Smooth muscle cell (in vitro differentiated cells): ENCODE results near the gene ETV3L. TPM values are rescaled to one million over a fixed set of nuclear protein-coding genes. Genes with fewer than 3 reads are reported as not detected.

Experiments
- DNase-seq: peaks from one replicate; lab custom pipeline; 2025; ENCODE audit not compliant: unreplicated experiment; lab: John Stamatoyannopoulos, UW
- H2AFZ ChIP-seq: fragments of 200-600 bp; sonication (generic); 2 replicates; pipeline ENCODE4 v1.6.0; 2016; ENCODE audit warnings: antibody characterized with exemption, low read depth, mild to moderate bottlenecking
- H3F3A ChIP-seq: fragments of 200-600 bp; sonication (generic); 2 replicates; pipeline ENCODE4 v1.6.0; 2017; ENCODE audit warnings: antibody characterized with exemption, low read depth
- H3K27ac ChIP-seq: fragments of 200-600 bp; sonication (generic); 2 replicates; pipeline ENCODE4 v1.5.1; 2016; ENCODE audit warnings: low read depth, mild to moderate bottlenecking
- H3K27me3 ChIP-seq: fragments of 200-600 bp; sonication (generic); 2 replicates; pipeline ENCODE4 v1.6.1; 2016; ENCODE audit warnings: low read depth, mild to moderate bottlenecking
- H3K36me3 ChIP-seq: fragments of 200-600 bp; sonication (generic); 2 replicates; pipeline ENCODE4 v1.5.1; 2016; ENCODE audit warnings: low read depth
- H3K4me1 ChIP-seq: fragments of 200-600 bp; sonication (generic); 2 replicates; pipeline ENCODE4 v1.5.1; 2016; ENCODE audit warnings: low read depth
- H3K4me2 ChIP-seq: fragments of 200-600 bp; sonication (generic); 2 replicates; pipeline ENCODE4 v1.6.0; 2016; ENCODE audit warnings: mild to moderate bottlenecking
- H3K4me3 ChIP-seq: fragments of 200-600 bp; sonication (generic); 2 replicates; pipeline ENCODE4 v1.5.1; 2016; ENCODE audit warnings: mild to moderate bottlenecking
- H3K79me2 ChIP-seq: fragments of 200-600 bp; sonication (generic); 2 replicates; pipeline ENCODE4 v1.6.0; 2016; ENCODE audit warnings: low read depth, mild to moderate bottlenecking
- H3K9ac ChIP-seq: fragments of 200-600 bp; sonication (generic); 2 replicates; pipeline ENCODE4 v1.6.0; 2016; ENCODE audit warnings: low read depth
- H3K9me3 ChIP-seq: fragments of 200-600 bp; sonication (generic); replicated peaks from 2 replicates; pipeline ENCODE4 v1.5.1; 2016; ENCODE audit warnings: low read depth
- H4K20me1 ChIP-seq: fragments of 200-600 bp; sonication (generic); 2 replicates; pipeline ENCODE4 v1.6.0; 2016; ENCODE audit warnings: low read depth
- WGBS: methylation state at CpG from one replicate; pipeline ENCODE4 v1.1.7; 2016; ENCODE audit warnings: low lambda C conversion rate; 5-methylcytosine and 5-hydroxymethylcytosine counted together
- polyA plus RNA-seq: library from polyadenylated mRNA; unstranded; fragments of >200 nt; fragmentation: Nextera tagmentation; extraction: Ambion mirVana; gene quantifications from 2 replicates; pipeline ENCODE4 v1.2.1, GENCODE V29; 2016
- total RNA-seq: library from RNA; depleted of rRNA; stranded (reverse); fragments of >200 nt; gene quantifications from 2 replicates; pipeline ENCODE4 v1.2.3, GENCODE V29; 2014
- TF ChIP-seq, protein P1 (sequence below): fragments of 200-600 bp; sonication (generic); IDR thresholded peaks from 2 replicates; pipeline ENCODE4 v1.5.1; 2017; ENCODE audit warnings: borderline replicate concordance, mild to moderate bottlenecking, antibody characterized with exemption; ENCODE audit not compliant: insufficient read depth, poor library complexity, severe bottlenecking

Gene ETV3L
- total and polyA plus RNA-seq, 2 experiments from 2014 or later, result not detected

DNA sequence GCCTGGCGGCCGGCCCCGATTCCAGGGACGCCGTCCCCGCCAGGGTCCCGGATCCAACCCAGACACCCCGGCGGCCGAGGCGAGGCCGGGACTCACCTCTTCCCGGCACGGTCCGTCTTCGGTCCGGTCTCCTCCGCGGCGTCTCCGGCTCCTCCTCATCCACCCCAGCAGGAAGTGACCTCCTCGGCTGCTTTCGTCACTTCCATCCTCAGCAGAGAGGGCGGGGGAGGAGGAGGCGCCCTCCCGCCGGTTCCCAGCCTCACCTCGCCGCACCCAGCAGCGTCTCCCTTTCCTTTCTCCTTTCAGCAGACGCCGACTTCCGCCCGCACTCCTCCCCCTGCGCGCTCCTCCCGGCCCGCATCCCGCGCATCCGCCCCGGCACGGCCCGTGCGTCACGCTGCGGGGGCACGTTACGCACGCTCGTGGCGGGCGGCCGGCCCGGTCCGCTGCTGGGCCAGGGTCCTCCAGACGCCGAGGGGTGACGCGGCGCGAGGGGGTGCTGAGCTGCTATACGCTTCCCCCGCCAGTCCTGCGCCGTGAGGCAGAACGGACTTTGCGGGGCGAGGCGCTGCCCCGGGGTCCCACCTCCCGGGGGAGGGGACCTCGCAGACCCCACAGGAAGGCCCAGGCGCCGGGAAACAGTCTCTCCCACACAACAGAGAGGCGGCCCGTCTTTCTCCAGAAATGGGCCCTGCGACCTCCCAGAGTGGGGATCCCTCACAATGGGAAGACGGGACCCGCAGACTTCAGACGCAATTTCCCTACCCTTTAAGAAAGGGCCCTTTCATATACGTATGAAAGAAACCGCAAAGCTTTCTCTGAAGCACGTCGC, 38.8 kb upstream of the ETV3L start, which contains the start of gene ETV3:
Gene ETV3, minus strand, starts transcription at position 176 of the 832 bp plus-strand sequence. CDS start 2,043 bp downstream, outside the sequence.
- Histone ChIP-seq H3K36me3 (peaks cover 10% of the 10 kb centered on the region), H3K9ac (peak within 1 kb of the TSS; percentile 99), H3K27me3 (no peaks in the 10 kb centered on the region), H3K4me2 (peak within 1 kb of the TSS; percentile 91), H3K79me2 (peaks cover 44% of the 10 kb centered on the region), H2AFZ (peak within 1 kb of the TSS; percentile 84), H3K27ac (peak within 1 kb of the TSS; percentile 99), H3K4me3 (peak within 1 kb of the TSS; percentile 100), H3F3A (peaks cover 49% of the 10 kb centered on the region), H3K9me3 (no peaks in the 10 kb centered on the region), H3K4me1 (peaks cover 21% of the 10 kb centered on the region), H4K20me1 (peaks cover 45% of the 10 kb centered on the region)
- TF ChIP-seq, protein P1, sequence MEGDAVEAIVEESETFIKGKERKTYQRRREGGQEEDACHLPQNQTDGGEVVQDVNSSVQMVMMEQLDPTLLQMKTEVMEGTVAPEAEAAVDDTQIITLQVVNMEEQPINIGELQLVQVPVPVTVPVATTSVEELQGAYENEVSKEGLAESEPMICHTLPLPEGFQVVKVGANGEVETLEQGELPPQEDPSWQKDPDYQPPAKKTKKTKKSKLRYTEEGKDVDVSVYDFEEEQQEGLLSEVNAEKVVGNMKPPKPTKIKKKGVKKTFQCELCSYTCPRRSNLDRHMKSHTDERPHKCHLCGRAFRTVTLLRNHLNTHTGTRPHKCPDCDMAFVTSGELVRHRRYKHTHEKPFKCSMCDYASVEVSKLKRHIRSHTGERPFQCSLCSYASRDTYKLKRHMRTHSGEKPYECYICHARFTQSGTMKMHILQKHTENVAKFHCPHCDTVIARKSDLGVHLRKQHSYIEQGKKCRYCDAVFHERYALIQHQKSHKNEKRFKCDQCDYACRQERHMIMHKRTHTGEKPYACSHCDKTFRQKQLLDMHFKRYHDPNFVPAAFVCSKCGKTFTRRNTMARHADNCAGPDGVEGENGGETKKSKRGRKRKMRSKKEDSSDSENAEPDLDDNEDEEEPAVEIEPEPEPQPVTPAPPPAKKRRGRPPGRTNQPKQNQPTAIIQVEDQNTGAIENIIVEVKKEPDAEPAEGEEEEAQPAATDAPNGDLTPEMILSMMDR, result peak; percentile 2
- DNase-seq, result peak; percentile 54
- WGBS, result 1% methylated on average over 69 of the region's 85 CpGs

DNA sequence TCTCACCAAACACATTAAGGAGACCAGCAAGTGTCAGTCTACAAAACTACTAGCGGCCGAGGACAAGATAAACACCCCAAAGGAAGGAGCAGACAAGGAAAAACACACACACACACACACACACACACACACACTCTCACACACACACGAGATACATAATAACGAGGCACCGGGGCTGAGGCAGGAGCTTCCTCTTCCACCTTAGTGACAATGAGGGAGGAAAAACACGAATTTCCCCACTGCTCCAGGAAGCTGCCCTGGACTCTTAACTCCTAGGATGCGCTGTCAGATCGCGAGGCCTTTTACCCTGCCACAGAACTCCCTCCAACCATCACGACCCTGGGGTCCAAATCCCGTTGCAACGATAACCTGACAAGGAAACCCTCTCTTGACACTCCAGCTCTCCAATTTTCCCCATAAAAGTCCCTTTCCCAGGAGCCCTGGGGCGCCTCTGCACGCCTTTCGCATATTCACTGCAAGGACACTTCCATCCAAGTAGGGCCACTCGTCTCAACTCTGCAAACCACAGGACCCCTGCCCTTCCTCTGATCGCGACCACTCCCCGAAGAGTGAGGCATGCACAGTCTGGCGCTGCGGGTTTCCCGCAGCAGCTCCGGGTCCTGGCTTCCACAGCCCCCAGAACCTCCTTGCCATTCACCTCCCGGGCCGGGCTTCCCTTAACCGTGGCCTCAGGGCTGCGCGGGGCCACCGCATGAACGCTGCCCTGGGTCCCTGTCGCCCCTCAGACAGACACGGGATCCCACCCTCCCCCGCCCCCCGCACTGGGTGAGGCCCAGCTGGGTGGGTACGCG, 38.0 kb upstream of the ETV3L start:
- Histone ChIP-seq H3K9me3 (no peaks in the 10 kb centered on the region), H3K9ac (peak overlapping the region; percentile 99), H3K4me3 (peak overlapping the region; percentile 100), H3F3A (peaks cover 52% of the 10 kb centered on the region), H4K20me1 (peaks cover 53% of the 10 kb centered on the region), H3K27me3 (no peaks in the 10 kb centered on the region), H3K4me2 (peak overlapping the region; percentile 91), H2AFZ (no peak overlapping the region), H3K27ac (peak overlapping the region; percentile 99), H3K4me1 (peaks cover 21% of the 10 kb centered on the region), H3K79me2 (peaks cover 45% of the 10 kb centered on the region), H3K36me3 (peaks cover 12% of the 10 kb centered on the region)
- under 1% methylated on average over 33 of the region's 36 CpGs for WGBS
- DNase-seq, result no peak
- TF ChIP-seq, protein P1, result no peak

DNA sequence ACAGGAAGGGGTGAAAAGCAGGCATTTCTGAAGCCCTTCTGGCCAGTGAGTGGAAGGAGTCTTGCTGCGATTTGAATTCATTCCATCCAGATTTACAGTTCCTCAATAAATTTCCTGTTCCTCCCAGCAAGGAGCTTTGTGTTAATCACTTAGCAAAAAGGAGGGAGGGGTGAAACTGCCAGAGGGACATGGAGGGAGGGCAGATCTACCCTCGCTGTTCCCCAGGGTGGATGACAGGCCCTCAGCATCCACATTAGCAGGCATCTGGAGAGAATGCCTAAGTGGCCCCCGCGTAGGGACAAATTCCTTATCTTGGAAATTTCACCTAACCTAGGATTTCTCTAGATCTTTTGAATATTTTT, 37.4 kb upstream of the ETV3L start:
- Histone ChIP-seq H3F3A (peaks cover 52% of the 10 kb centered on the region), H2AFZ (no peak overlapping the region), H3K36me3 (peaks cover 12% of the 10 kb centered on the region), H3K27me3 (no peaks in the 10 kb centered on the region), H3K9ac (peak overlapping the region; percentile 99), H3K9me3 (no peaks in the 10 kb centered on the region), H3K4me3 (peak overlapping the region; percentile 100), H3K27ac (peak overlapping the region; percentile 99), H3K4me2 (peak overlapping the region; percentile 91), H4K20me1 (peaks cover 59% of the 10 kb centered on the region), H3K4me1 (peaks cover 21% of the 10 kb centered on the region), H3K79me2 (peaks cover 45% of the 10 kb centered on the region)
- DNase-seq, result no peak
- TF ChIP-seq, protein P1, result no peak
- 4% methylated on average over 4 of the region's 4 CpGs for WGBS
